ENCODE results near the gene TMC6. TPM values are rescaled to one million over a fixed set of nuclear protein-coding genes. Genes with fewer than 3 reads are reported as not detected.
A peak's percentile ranks its signal among the peaks of the same experiment; 100 is the strongest.

The TMC6 gene
- polyA plus RNA-seq, 1 of the 3 experiments (the other 2 are of a cell fraction) = 5.5 TPM

DNA sequence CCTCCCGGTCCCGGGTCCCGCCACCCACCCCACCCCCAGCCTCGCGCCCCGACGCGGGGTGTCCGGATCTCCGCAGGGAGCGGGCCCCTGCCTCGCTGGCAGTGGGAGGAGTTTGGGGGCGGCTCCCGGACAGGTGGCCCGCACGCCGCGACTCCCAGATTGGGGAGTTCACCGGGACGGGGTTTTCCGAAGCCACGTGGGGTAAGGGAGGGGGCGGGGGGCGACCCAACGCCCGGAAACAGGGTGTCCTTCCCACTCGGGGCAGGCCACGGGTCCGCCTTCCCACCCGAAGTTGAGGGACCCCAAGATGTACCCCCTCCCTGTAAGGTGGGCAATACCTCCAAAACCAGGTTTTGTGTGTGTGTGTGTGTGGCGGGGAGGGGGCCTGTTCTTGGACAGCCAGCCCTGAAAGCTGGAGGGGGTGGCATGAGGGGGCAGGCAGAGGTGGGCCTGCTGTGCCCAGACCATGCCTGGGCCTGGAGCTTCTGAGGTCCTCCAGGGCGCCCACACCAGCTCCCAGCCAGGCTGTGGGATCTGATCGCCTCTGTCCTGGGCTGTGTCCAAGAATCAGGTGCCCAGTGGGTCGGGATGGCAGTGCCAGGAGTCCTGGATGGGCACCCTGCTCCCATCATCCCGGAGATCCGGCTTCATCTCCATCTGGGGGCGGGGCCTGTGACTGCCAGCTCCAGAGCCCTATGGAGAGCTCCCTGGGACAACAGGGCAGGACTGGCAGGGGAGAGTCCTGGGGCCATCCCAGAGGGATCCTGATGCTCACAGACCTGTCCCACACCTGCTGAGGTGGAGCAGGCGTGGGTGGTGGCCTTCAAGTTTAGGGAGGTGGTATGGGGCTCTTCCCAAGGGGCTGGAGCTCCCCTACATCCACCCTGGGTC lies 40.6 kb upstream of the TMC6 start:
- Histone ChIP-seq H3K9me3 (no peaks in the 10 kb centered on the region), H3K4me1 (ENCODE audit: control insufficient read depth in 1 of 2, insufficient read depth in 2 of 2, low read depth in 1 of 2, low read length in 1 of 2) (peaks cover 8 to 14% of the 10 kb centered on the region in 2 experiments; a peak in 2 of 4 replicates), H3F3A (replicated peaks; ENCODE audit: insufficient read depth) (peaks cover 13% of the 10 kb centered on the region), H3K79me2 (ENCODE audit: insufficient read depth) (no peaks in the 10 kb centered on the region), H3K36me3 (replicated peaks in 1 of 2; ENCODE audit: control insufficient read depth in 1 of 2, insufficient read depth in 2 of 2, low read length in 1 of 2) (peaks cover 0 to 23% of the 10 kb centered on the region in 2 experiments), H3K4me3 (ENCODE audit: low read depth in 2 of 2, low read length in 1 of 2) (peak overlapping the region; percentile 71 to 85), H3K9me2 (no peaks in the 10 kb centered on the region), H3K9ac (peak overlapping the region; percentile 68), H3K4me2 (peak overlapping the region; percentile 95), H3K27ac (ENCODE audit: low read depth in 2 of 2, low read length in 1 of 2) (peak overlapping the region in 1 of 2 experiments; percentile 45; a peak in 2 of 4 replicates), H2AFZ (ENCODE audit: low read depth) (peak overlapping the region; percentile 72; the same call in 1 of the 2 replicates), H3K27me3 (ENCODE audit: insufficient read depth) (no peaks in the 10 kb centered on the region), H4K20me1 (ENCODE audit: insufficient read depth) (peaks cover 14% of the 10 kb centered on the region; the same call in 1 of the 2 replicates)
- ChIA-PET CTCF (interaction anchor here (0.6 to 2.1 kb wide), 12 partner anchors 10 to 149 kb away, joined by 3 to 19 read pairs (median 5); partner anchors contain the start of genes AFMID and TK1), POLR2A (interaction anchor here (0.6 to 1.5 kb wide), 8 partner anchors 13 to 1706 kb away, joined by 3 to 7 read pairs (median 4); partner anchors contain the start of gene TK1)
- WGBS (ENCODE audit: low lambda C conversion rate) = under 1% methylated on average over 21 of the region's 38 CpGs
- TF ChIP-seq, protein P1, sequence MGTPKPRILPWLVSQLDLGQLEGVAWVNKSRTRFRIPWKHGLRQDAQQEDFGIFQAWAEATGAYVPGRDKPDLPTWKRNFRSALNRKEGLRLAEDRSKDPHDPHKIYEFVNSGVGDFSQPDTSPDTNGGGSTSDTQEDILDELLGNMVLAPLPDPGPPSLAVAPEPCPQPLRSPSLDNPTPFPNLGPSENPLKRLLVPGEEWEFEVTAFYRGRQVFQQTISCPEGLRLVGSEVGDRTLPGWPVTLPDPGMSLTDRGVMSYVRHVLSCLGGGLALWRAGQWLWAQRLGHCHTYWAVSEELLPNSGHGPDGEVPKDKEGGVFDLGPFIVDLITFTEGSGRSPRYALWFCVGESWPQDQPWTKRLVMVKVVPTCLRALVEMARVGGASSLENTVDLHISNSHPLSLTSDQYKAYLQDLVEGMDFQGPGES (IDR thresholded peaks at IDR 0.05; ENCODE audit: low read depth, low read length) = no peak
- no peak for TF ChIP-seq RFX5 (IDR thresholded peaks at IDR 0.05; ENCODE audit: low read length)
- no peak for TF ChIP-seq FOXM1 (IDR thresholded peaks at IDR 0.05; ENCODE audit: low read depth)
- TF ChIP-seq GABPA (IDR thresholded peaks at IDR 0.05; ENCODE audit: low read depth) = no peak
- no peak for TF ChIP-seq ELF1 (IDR thresholded peaks at IDR 0.05)
- TF ChIP-seq POLR2AphosphoS5 (IDR thresholded peaks at IDR 0.05; ENCODE audit: low read depth, low read length) = no peak
- TF ChIP-seq, protein P2, sequence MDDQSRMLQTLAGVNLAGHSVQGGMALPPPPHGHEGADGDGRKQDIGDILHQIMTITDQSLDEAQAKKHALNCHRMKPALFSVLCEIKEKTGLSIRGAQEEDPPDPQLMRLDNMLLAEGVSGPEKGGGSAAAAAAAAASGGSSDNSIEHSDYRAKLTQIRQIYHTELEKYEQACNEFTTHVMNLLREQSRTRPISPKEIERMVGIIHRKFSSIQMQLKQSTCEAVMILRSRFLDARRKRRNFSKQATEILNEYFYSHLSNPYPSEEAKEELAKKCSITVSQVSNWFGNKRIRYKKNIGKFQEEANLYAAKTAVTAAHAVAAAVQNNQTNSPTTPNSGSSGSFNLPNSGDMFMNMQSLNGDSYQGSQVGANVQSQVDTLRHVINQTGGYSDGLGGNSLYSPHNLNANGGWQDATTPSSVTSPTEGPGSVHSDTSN (IDR thresholded peaks at IDR 0.05) = peak; percentile 97
- no peak for TF ChIP-seq SIN3A (IDR thresholded peaks at IDR 0.05; ENCODE audit: borderline replicate concordance, low read depth, low read length)
- TF ChIP-seq, protein P3, sequence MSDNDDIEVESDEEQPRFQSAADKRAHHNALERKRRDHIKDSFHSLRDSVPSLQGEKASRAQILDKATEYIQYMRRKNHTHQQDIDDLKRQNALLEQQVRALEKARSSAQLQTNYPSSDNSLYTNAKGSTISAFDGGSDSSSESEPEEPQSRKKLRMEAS (IDR thresholded peaks at IDR 0.05; ENCODE audit: low read depth) = peak; percentile 57
- TF ChIP-seq MXI1 (IDR thresholded peaks at IDR 0.05; ENCODE audit: low read depth, low read length) = peak; percentile 31; the same call in 1 of the 2 replicates
- no peak for TF ChIP-seq RCOR1 (IDR thresholded peaks at IDR 0.05; ENCODE audit: low read length)
- DNase-seq = peak; percentile 92

Data from SK-N-SH (cell line).